GM19099 (cell line): Measurements from ENCODE around the gene ZMYND10.

Source experiments
- POLR2A ChIP-seq: IDR thresholded peaks from 3 replicates; pipeline ENCODE4 v1.6.1; 2011; ENCODE audit warnings: low read depth; ENCODE audit not compliant: insufficient read length; ENCODE audit errors: extremely low read depth

The ZMYND10 gene

GRCh38 chr3:50345586-50346234, at the start of gene ZMYND10:
ZMYND10 (minus strand) TSS chr3:50345732; CDS start chr3:50345579, 153 bp downstream.
- TF ChIP-seq POLR2A = no peak

DNA sequence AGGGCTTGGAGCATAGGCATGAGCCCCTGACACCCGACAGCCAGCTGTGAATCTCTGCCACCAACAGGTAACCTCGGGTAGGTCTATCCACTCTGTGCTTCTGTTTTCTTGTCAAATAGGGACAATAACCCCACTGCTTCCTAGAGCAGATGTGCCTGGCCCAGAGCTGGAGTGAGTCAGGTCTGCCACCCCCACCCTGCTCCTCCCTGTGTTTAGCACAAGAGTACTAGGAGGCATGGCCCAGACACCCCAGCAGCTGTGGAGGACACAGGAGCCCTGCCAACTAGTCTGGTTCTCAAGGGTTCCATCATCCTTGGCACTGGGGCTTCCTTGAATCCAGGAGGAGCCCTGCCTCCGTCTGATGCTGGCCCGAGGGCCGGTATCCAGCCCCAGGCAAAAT, 47.5 kb upstream of the ZMYND10 start:
- no peak for TF ChIP-seq POLR2A

DNA sequence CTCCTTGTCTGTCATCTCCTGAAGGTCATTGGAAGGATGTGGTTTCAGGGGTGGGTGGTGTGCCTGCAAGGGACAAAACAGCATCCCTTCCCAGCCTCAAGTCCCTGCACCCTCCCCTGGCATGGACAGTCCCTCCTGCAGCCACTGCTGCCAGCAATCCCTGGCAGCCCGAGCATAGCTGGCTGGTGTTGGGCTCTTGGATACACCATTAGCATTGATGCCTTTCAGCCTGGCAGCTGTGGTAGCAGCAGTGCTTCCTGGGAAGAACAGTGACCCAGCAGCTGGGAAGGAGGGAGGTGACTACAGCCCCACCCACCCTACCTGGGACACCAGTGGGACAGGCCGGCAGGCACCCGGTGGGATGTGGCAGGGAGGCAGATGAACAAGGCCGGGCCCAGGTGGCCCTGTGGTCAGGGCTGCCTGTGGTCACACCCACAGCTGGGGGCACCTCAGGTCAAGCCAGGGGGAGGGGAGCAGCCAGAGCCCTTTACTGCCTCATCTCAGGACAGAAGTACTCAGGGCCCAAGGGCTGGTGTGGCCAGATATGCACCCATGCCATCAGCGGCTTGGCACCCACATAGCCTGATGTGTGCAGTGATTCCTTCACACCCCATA, 46.7 kb upstream of the ZMYND10 start:
- no peak for TF ChIP-seq POLR2A

DNA sequence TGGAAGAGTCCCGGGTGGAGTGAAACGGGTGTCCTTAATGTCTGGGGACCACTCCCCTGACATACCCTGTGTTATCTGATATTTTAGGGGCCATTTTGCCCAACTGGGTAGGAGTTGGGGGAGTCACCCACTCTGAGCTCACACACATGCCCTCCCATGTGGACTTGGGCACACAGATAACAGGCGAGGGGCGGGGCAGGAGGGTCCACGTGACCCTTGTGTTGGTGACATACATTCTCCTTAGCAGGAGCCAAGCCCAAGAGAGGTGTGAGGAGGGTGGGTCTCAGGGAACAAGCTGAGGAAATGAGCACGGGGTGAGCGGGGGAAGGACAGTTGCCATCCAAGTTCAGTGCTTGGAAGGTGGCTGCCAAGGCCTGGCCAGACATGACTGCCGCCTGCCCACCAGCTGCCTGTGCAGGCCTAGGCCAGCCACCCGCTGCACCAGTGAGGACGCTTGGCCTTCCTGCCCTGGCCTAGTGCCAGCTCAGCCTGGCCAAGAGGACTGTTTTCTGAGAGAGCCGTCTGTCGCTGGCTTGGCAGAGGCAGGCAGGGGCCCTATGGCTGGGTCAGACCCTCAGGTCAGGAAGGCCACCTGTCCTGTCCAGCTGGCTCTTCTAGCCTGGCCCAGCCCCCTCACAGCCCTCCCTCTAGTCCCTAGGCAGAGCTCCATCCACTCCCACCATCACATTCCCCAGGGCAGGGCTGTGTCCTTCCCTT, 45.1 kb upstream of the ZMYND10 start:
- no peak for TF ChIP-seq POLR2A

GRCh38 chr3:50389414-50389767, 43.9 kb upstream of the ZMYND10 start:
- no peak for TF ChIP-seq POLR2A

GRCh38 chr3:50388720-50389413, 43.3 kb upstream of the ZMYND10 start:
- TF ChIP-seq POLR2A = no peak

GRCh38 chr3:50388016-50388719, 42.6 kb upstream of the ZMYND10 start:
- TF ChIP-seq POLR2A = no peak

DNA sequence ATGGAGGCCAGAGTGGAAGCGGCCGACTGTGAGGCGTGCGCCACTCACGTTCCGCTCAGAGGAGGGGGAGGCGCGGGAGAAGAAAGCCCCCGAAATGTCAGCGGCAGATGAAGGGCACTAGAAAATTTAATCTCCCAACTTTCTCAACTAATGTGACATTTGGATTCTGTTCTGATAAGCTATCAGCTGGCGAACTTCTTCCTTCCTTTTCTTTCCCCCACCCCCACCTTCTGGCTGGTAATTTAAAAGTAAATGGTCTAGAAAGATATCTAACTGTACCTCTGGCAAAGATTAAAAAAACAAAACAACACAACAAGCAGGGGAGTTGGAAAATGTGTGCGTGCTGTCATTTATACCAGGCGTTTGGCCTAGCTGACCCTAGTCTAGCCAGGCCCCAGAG, 40.2 kb upstream of the ZMYND10 start:
- no peak for TF ChIP-seq POLR2A

DNA sequence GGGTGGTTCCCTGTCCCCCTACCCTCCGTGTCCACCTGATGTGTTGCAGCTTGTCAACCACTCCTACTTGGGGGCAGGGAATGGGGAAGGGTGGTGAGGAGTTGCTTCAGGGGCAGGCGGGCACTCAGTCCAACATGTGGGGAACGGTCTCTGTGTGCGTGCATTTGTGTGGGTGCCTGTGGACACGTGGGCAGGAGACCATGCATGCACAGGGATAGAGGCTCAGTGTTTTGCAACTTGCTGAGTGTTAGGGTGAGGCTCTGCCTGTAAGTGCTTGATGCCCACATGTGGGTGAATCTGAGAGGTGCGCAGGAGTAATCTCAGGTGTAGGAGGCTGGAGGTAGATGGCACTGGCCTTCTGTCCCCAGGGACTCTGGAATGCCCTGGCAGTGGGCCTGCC, 38.2 kb upstream of the ZMYND10 start:
- no peak for TF ChIP-seq POLR2A

GRCh38 chr3:50382722-50383121, 37.2 kb upstream of the ZMYND10 start:
- TF ChIP-seq POLR2A = no peak

- no peak for TF ChIP-seq POLR2A
Observed at GRCh38 chr3:50381383-50381782, 35.9 kb upstream of the ZMYND10 start.

- TF ChIP-seq POLR2A = no peak
Observed at GRCh38 chr3:50380405-50381085, 35.0 kb upstream of the ZMYND10 start.

DNA sequence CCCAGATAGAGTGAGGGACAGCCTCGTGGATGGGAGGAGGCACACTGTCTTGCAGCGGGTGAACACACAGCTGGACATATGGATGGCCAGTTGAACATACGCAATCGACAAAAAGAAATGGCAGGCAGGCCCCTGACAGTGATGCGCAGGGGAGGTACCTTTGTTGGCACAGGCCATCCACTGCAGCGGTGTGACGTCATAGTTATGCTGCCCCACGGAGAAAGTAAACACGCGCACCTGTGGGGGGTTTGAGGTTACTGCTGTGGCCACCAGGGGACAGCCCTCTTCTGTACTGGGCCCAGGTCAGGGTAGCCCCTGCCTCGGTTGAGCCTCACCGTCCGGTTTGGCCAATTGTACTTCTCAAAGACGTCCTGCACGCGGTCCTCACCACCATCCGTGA, 33.2 kb upstream of the ZMYND10 start:
- TF ChIP-seq POLR2A = no peak

GRCh38 chr3:50378024-50378423, 32.5 kb upstream of the ZMYND10 start:
- no peak for TF ChIP-seq POLR2A
